ENCODE measurements around the gene MPV17L2. TPM values are rescaled to one million over a fixed set of nuclear protein-coding genes. Genes with fewer than 3 reads are reported as not detected.

The MPV17L2 gene
- polyA plus RNA-seq (2013, experiment 1 of 2), result 36.6 TPM
- 35.4 TPM for polyA plus RNA-seq (2013, experiment 2 of 2)

DNA sequence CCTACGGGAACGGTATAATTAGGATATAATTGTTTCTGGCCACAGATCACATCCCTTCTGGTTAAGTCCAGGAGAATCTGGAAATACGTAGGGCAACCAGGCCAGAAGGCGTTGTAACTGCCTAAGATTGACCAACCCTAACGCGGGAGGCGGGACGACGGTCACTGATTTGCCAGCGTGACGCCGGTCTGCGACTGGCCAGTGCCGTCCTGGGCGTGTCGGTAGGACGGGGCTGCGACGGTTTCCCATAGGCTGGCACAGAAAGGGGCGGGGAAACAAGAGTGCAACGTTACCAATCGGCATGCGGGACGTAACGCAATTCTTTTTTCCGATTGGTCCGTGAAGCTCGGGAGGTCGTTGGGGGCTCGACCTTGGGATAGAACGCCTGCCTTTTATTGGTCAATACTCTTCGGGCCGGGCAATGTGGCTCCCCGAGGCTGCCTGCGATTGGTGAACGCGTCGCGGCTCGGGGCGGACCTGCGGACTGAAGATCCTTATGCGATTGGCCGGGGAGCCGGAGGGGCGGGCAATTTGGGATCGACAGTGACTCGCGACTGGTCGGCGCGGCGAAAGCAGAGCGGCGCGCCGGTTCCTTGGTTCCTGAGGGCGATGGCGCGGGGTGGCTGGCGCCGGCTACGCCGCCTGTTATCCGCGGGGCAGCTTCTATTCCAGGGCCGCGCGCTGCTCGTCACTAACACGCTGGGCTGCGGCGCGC, at the start of gene MPV17L2:
Gene MPV17L2 (plus strand): TSS at position 546 of the 715 bp plus-strand sequence. CDS start 64 bp downstream, at position 610.
- Histone ChIP-seq H3K27ac (ENCODE audit: low read depth, low read length) (peak within 1 kb of the TSS; percentile 49), H2AK5ac (ENCODE audit: low read length) (no peak within 1 kb of the TSS), H3K56ac (ENCODE audit: low read length) (peak within 1 kb of the TSS; percentile 89), H2BK15ac (replicated peaks; ENCODE audit: low read depth) (no peak within 1 kb of the TSS), H3K79me2 (ENCODE audit: control insufficient read depth, insufficient read depth, low read length) (peaks cover 2% of the 10 kb centered on the region), H3K79me1 (ENCODE audit: low read length) (peaks cover 7% of the 10 kb centered on the region), H3K4ac (ENCODE audit: low read depth, low read length) (peak within 1 kb of the TSS; percentile 17), H3K4me3 (ENCODE audit: low read length) (peak within 1 kb of the TSS; percentile 85), H3K4me2 (ENCODE audit: low read length) (peak within 1 kb of the TSS; percentile 90), H3K4me1 (ENCODE audit: control insufficient read depth, low read depth, low read length) (peaks cover 5% of the 10 kb centered on the region), H3K9ac (ENCODE audit: low read length) (peak within 1 kb of the TSS; percentile 88), H3K27me3 (ENCODE audit: insufficient read depth, low read length, poor library complexity) (no peaks in the 10 kb centered on the region), H3K36me3 (ENCODE audit: control insufficient read depth, insufficient read depth, low read length) (peaks cover 4% of the 10 kb centered on the region), H2BK5ac (ENCODE audit: low read length) (no peak within 1 kb of the TSS), H3K18ac (ENCODE audit: low read length) (peak within 1 kb of the TSS; percentile 64), H2BK120ac (ENCODE audit: low read depth, low read length) (no peak within 1 kb of the TSS), H3K23ac (ENCODE audit: low read length) (peak within 1 kb of the TSS; percentile 9), H4K8ac (ENCODE audit: low read depth, low read length) (no peak within 1 kb of the TSS), H4K5ac (ENCODE audit: low read length) (no peak within 1 kb of the TSS)
- WGBS (ENCODE audit: extremely low coverage, insufficient coverage, low lambda C conversion rate), result no CpG with 5 or more reads among the region's 74 CpGs
- peak; percentile 100 for DNase-seq

DNA sequence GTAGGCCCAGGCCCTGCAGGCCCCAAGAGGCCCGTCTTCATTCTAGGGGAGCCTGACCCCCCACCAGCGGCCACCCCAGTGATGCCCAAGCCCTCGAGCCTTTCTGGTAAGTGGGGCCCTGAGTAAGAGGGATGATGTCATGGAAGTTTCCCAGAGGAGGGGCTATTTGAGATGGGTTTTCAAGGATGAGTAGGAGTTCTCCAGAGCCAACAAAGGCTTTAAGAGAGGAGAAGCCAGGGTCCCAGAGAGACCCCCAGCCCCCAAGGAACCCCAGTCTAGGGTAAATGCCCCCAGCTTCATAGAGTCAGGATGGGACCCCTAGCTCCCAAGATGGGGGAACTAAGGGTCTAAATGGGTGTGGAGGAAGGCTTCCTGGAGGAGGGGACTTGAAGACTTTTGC, 49.1 kb upstream of the MPV17L2 start:
- WGBS (ENCODE audit: extremely low coverage, insufficient coverage, low lambda C conversion rate), result no CpG with 5 or more reads among the region's 3 CpGs
- no peak for DNase-seq
- no peak overlapping the region for H3K23ac ChIP-seq (ENCODE audit: low read length)

DNA sequence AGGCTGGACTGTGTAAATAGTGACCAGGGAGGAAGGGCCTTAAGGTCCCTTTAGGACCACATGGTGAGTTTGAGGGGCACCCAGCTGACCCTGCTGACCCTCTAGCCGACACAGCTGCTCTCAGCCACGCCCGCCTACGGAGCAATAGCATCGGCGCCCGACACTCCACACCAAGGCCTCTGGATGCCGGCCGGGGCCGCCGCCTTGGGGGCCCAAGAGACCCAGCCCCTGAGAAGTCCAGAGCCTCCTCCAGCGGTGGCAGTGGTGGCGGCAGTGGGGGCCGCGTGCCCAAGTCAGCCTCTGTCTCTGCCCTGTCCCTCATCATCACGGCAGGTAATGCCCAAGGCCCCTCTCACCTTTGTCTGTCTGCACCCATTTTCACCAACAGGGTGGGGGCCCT, 48.7 kb upstream of the MPV17L2 start:
- H3K27ac ChIP-seq (ENCODE audit: low read depth, low read length), result no peak overlapping the region
- no peak for DNase-seq
- H3K56ac ChIP-seq (ENCODE audit: low read length), result no peak overlapping the region
- H3K4me3 ChIP-seq (ENCODE audit: low read length), result no peak overlapping the region
- H4K8ac ChIP-seq (ENCODE audit: low read depth, low read length), result no peak overlapping the region
- H2BK5ac ChIP-seq (ENCODE audit: low read length), result no peak overlapping the region
- H3K18ac ChIP-seq (ENCODE audit: low read length), result no peak overlapping the region
- H2BK15ac ChIP-seq (replicated peaks; ENCODE audit: low read depth), result no peak overlapping the region
- H3K79me2 ChIP-seq (ENCODE audit: control insufficient read depth, insufficient read depth, low read length), result no peaks in the 10 kb centered on the region
- no peak overlapping the region for H3K23ac ChIP-seq (ENCODE audit: low read length)
- H3K79me1 ChIP-seq (ENCODE audit: low read length), result no peaks in the 10 kb centered on the region
- H4K5ac ChIP-seq (ENCODE audit: low read length), result no peak overlapping the region
- H3K4me1 ChIP-seq (ENCODE audit: control insufficient read depth, low read depth, low read length), result no peaks in the 10 kb centered on the region
- no peak overlapping the region for H3K4me2 ChIP-seq (ENCODE audit: low read length)
- H3K4ac ChIP-seq (ENCODE audit: low read depth, low read length), result no peak overlapping the region
- H2BK120ac ChIP-seq (ENCODE audit: low read depth, low read length), result no peak overlapping the region
- no CpG with 5 or more reads among the region's 16 CpGs for WGBS (ENCODE audit: extremely low coverage, insufficient coverage, low lambda C conversion rate)
- H2AK5ac ChIP-seq (ENCODE audit: low read length), result no peak overlapping the region
- H3K9ac ChIP-seq (ENCODE audit: low read length), result no peak overlapping the region
- no peaks in the 10 kb centered on the region for H3K36me3 ChIP-seq (ENCODE audit: control insufficient read depth, insufficient read depth, low read length)
- H3K27me3 ChIP-seq (ENCODE audit: insufficient read depth, low read length, poor library complexity), result no peaks in the 10 kb centered on the region

More for the DNA sequence above, 49.1 kb upstream of the MPV17L2 start:
- no peak overlapping the region for H3K27ac ChIP-seq (ENCODE audit: low read depth, low read length)
- no peak overlapping the region for H3K18ac ChIP-seq (ENCODE audit: low read length)
- H3K79me2 ChIP-seq (ENCODE audit: control insufficient read depth, insufficient read depth, low read length), result no peaks in the 10 kb centered on the region
- H4K8ac ChIP-seq (ENCODE audit: low read depth, low read length), result no peak overlapping the region
- no peaks in the 10 kb centered on the region for H3K4me1 ChIP-seq (ENCODE audit: control insufficient read depth, low read depth, low read length)
- H2BK5ac ChIP-seq (ENCODE audit: low read length), result no peak overlapping the region
- no peak overlapping the region for H3K56ac ChIP-seq (ENCODE audit: low read length)
- no peaks in the 10 kb centered on the region for H3K27me3 ChIP-seq (ENCODE audit: insufficient read depth, low read length, poor library complexity)
- no peak overlapping the region for H4K5ac ChIP-seq (ENCODE audit: low read length)
- no peak overlapping the region for H3K4ac ChIP-seq (ENCODE audit: low read depth, low read length)
- H2BK120ac ChIP-seq (ENCODE audit: low read depth, low read length), result no peak overlapping the region
- H3K36me3 ChIP-seq (ENCODE audit: control insufficient read depth, insufficient read depth, low read length), result no peaks in the 10 kb centered on the region
- H3K79me1 ChIP-seq (ENCODE audit: low read length), result no peaks in the 10 kb centered on the region
- H3K9ac ChIP-seq (ENCODE audit: low read length), result no peak overlapping the region
- H2BK15ac ChIP-seq (replicated peaks; ENCODE audit: low read depth), result no peak overlapping the region
- no peak overlapping the region for H2AK5ac ChIP-seq (ENCODE audit: low read length)
- H3K4me3 ChIP-seq (ENCODE audit: low read length), result no peak overlapping the region
- no peak overlapping the region for H3K4me2 ChIP-seq (ENCODE audit: low read length)

DNA sequence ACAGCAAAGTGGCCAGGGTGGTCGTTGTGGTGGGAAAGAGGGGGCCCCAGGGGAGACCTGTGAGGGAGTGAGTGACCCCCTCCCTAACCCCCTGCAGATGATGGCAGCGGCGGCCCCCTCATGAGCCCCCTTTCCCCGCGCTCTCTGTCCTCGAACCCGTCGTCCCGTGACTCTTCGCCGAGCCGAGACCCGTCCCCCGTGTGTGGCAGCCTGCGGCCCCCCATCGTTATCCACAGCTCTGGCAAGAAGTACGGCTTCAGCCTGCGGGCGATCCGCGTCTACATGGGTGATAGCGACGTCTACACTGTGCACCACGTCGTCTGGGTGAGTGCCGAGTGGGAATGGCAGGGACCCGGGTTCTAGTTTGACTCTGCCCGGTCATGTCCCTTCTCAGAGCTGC, 48.1 kb upstream of the MPV17L2 start:
- Histone ChIP-seq H3K36me3 (ENCODE audit: control insufficient read depth, insufficient read depth, low read length) (no peaks in the 10 kb centered on the region), H3K27me3 (ENCODE audit: insufficient read depth, low read length, poor library complexity) (no peaks in the 10 kb centered on the region)

DNA sequence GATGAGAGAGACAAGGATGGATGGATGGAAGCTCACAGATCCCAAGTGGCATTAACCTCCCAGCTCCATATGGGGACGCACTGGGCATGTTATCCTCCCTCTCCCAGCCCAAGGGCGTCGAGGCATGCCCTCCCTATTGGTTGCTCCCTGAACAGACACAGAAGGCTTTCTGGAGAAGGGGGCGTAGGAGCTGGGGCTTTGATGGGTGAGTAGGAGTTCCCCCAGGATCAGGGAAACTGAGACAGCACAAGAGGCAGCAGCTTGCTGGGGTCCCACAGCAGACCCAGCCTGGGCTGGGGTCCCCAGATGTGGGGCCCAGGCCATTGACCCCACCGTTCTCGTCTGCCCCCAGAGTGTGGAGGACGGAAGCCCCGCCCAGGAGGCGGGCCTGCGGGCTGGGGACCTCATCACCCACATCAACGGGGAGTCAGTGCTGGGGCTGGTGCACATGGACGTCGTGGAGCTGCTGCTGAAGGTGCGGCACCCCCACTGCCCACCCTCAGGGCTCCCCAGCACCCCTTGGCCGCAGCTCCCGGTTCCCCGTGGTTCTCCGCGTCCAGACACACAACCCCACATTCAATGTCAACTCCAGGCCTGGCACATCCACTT, 47.5 kb upstream of the MPV17L2 start:
- no peak for DNase-seq
- Histone ChIP-seq H3K27me3 (ENCODE audit: insufficient read depth, low read length, poor library complexity) (no peaks in the 10 kb centered on the region), H3K56ac (ENCODE audit: low read length) (no peak overlapping the region), H3K79me1 (ENCODE audit: low read length) (no peaks in the 10 kb centered on the region), H3K79me2 (ENCODE audit: control insufficient read depth, insufficient read depth, low read length) (no peaks in the 10 kb centered on the region), H3K27ac (ENCODE audit: low read depth, low read length) (no peak overlapping the region), H3K36me3 (ENCODE audit: control insufficient read depth, insufficient read depth, low read length) (no peaks in the 10 kb centered on the region), H2BK5ac (ENCODE audit: low read length) (no peak overlapping the region), H3K9ac (ENCODE audit: low read length) (no peak overlapping the region), H3K18ac (ENCODE audit: low read length) (no peak overlapping the region), H3K4me2 (ENCODE audit: low read length) (no peak overlapping the region), H2BK15ac (replicated peaks; ENCODE audit: low read depth) (no peak overlapping the region), H4K5ac (ENCODE audit: low read length) (no peak overlapping the region), H2BK120ac (ENCODE audit: low read depth, low read length) (no peak overlapping the region), H2AK5ac (ENCODE audit: low read length) (no peak overlapping the region), H3K4ac (ENCODE audit: low read depth, low read length) (no peak overlapping the region), H3K4me3 (ENCODE audit: low read length) (no peak overlapping the region), H3K4me1 (ENCODE audit: control insufficient read depth, low read depth, low read length) (no peaks in the 10 kb centered on the region), H4K8ac (ENCODE audit: low read depth, low read length) (no peak overlapping the region), H3K23ac (ENCODE audit: low read length) (no peak overlapping the region)
- WGBS (ENCODE audit: extremely low coverage, insufficient coverage, low lambda C conversion rate), result no CpG with 5 or more reads among the region's 19 CpGs

More for the DNA sequence above, 48.1 kb upstream of the MPV17L2 start:
- no peak overlapping the region for H4K5ac ChIP-seq (ENCODE audit: low read length)
- no peak overlapping the region for H3K56ac ChIP-seq (ENCODE audit: low read length)
- H3K79me1 ChIP-seq (ENCODE audit: low read length), result no peaks in the 10 kb centered on the region
- H3K27ac ChIP-seq (ENCODE audit: low read depth, low read length), result no peak overlapping the region
- no peak overlapping the region for H3K4me2 ChIP-seq (ENCODE audit: low read length)
- no peaks in the 10 kb centered on the region for H3K4me1 ChIP-seq (ENCODE audit: control insufficient read depth, low read depth, low read length)
- no peak overlapping the region for H3K23ac ChIP-seq (ENCODE audit: low read length)
- no peak overlapping the region for H3K9ac ChIP-seq (ENCODE audit: low read length)
- H3K18ac ChIP-seq (ENCODE audit: low read length), result no peak overlapping the region
- H2BK120ac ChIP-seq (ENCODE audit: low read depth, low read length), result no peak overlapping the region
- no peak overlapping the region for H3K4me3 ChIP-seq (ENCODE audit: low read length)
- no peaks in the 10 kb centered on the region for H3K79me2 ChIP-seq (ENCODE audit: control insufficient read depth, insufficient read depth, low read length)
- no peak overlapping the region for H4K8ac ChIP-seq (ENCODE audit: low read depth, low read length)
- H2AK5ac ChIP-seq (ENCODE audit: low read length), result no peak overlapping the region
- no peak overlapping the region for H2BK5ac ChIP-seq (ENCODE audit: low read length)
- DNase-seq, result no peak
- no peak overlapping the region for H2BK15ac ChIP-seq (replicated peaks; ENCODE audit: low read depth)
- WGBS (ENCODE audit: extremely low coverage, insufficient coverage, low lambda C conversion rate), result no CpG with 5 or more reads among the region's 28 CpGs
- H3K4ac ChIP-seq (ENCODE audit: low read depth, low read length), result no peak overlapping the region

All from mesendoderm (in vitro differentiated cells).